GM23338 (cell line): Measurements from ENCODE around the gene RABIF. TPM values are rescaled to one million over a fixed set of nuclear protein-coding genes. Genes with fewer than 3 reads are reported as not detected.

Experiments
- ATAC-seq: fragments of 200-7000 bp; cut with Tn5 transposase; 3 replicates; pipeline ENCODE4 v1.9.1; 2020
- DNase-seq: peaks from one replicate; pipeline ENCODE4 v3.0.0-alpha.2; 2015; ENCODE audit warnings: low spot score
- H2AFZ ChIP-seq: fragments of 200-600 bp; sonication (generic); 2 replicates; pipeline ENCODE4 v1.8.0; 2016; ENCODE audit warnings: antibody characterized with exemption, mild to moderate bottlenecking, moderate library complexity
- H3F3A ChIP-seq: fragments of 200-600 bp; sonication (generic); replicated peaks from 2 replicates; pipeline ENCODE4 v1.8.0; 2017; ENCODE audit warnings: antibody characterized with exemption, mixed run types, low read depth
- H3K27ac ChIP-seq: fragments of 200-600 bp; sonication (generic); 2 replicates; pipeline ENCODE4 v1.6.1; 2016; ENCODE audit warnings: low read depth
- H3K27me3 ChIP-seq: fragments of 200-600 bp; sonication (generic); 2 replicates; pipeline ENCODE4 v1.8.0; 2016; ENCODE audit warnings: mild to moderate bottlenecking, mixed run types, moderate library complexity; ENCODE audit not compliant: insufficient read depth
- H3K36me3 ChIP-seq: fragments of 200-600 bp; sonication (generic); 2 replicates; pipeline ENCODE4 v1.8.0; 2016; ENCODE audit warnings: mild to moderate bottlenecking; ENCODE audit not compliant: insufficient read depth
- H3K4me1 ChIP-seq: fragments of 200-600 bp; sonication (generic); 2 replicates; pipeline ENCODE4 v1.8.0; 2016; ENCODE audit warnings: mild to moderate bottlenecking, moderate library complexity; ENCODE audit not compliant: insufficient read depth
- H3K4me2 ChIP-seq: fragments of 200-600 bp; sonication (generic); 2 replicates; pipeline ENCODE4 v1.7.1; 2017; ENCODE audit warnings: mixed run types
- H3K4me3 ChIP-seq: fragments of 200-600 bp; sonication (generic); 2 replicates; pipeline ENCODE4 v1.6.1; 2016; ENCODE audit warnings: mixed run types
- H3K79me2 ChIP-seq: fragments of 200-600 bp; sonication (generic); replicated peaks from 2 replicates; pipeline ENCODE4 v1.8.0; 2017; ENCODE audit warnings: mild to moderate bottlenecking; ENCODE audit not compliant: insufficient read depth
- H3K9me2 ChIP-seq: fragments of 200-600 bp; sonication (generic); 2 replicates; pipeline ENCODE4 v1.8.0; 2017; ENCODE audit not compliant: insufficient read depth
- H4K20me1 ChIP-seq: fragments of 200-600 bp; sonication (generic); replicated peaks from 2 replicates; pipeline ENCODE4 v1.8.0; 2017; ENCODE audit warnings: mild to moderate bottlenecking; ENCODE audit not compliant: insufficient read depth
- H3K27ac Mint-ChIP-seq: 2 replicates; pipeline ENCODE4 v1.8.0; 2020; ENCODE audit warnings: inconsistent platforms, mild to moderate bottlenecking, moderate library complexity, mixed read lengths
- H3K27me3 Mint-ChIP-seq: 3 replicates; pipeline ENCODE4 v1.8.0; 2022; ENCODE audit warnings: low read depth, mild to moderate bottlenecking, moderate library complexity, mixed read lengths, inconsistent platforms; ENCODE audit not compliant: insufficient read depth, poor library complexity
- H3K36me3 Mint-ChIP-seq: 3 replicates; pipeline ENCODE4 v1.8.0; 2021; ENCODE audit warnings: low read depth, mild to moderate bottlenecking, inconsistent platforms, moderate library complexity, mixed read lengths
- H3K4me1 Mint-ChIP-seq: 3 replicates; pipeline ENCODE4 v1.8.0; 2020; ENCODE audit warnings: mild to moderate bottlenecking, inconsistent platforms, mixed read lengths
- H3K4me3 Mint-ChIP-seq: 3 replicates; pipeline ENCODE4 v1.8.0; 2021; ENCODE audit warnings: moderate library complexity, mild to moderate bottlenecking, inconsistent platforms, mixed read lengths
- H3K9me3 Mint-ChIP-seq: 3 replicates; pipeline ENCODE4 v1.8.0; 2020; ENCODE audit warnings: moderate library complexity, mild to moderate bottlenecking, inconsistent platforms, mixed read lengths
- CREB1 ChIP-seq: fragments of 250-450 bp; sonication (Bioruptor Pico); IDR thresholded peaks from 2 replicates; pipeline ENCODE4 v1.5.0; 2020; ENCODE audit warnings: low read depth, mild to moderate bottlenecking, moderate library complexity
- EZH2 ChIP-seq: fragments of 200-600 bp; sonication (generic); IDR thresholded peaks from one replicate; pipeline ENCODE4 v1.8.0; 2017; ENCODE audit warnings: antibody characterized with exemption, mild to moderate bottlenecking, low read depth; ENCODE audit not compliant: unreplicated experiment
- EZH2phosphoT487 ChIP-seq: fragments of 200-600 bp; sonication (generic); IDR thresholded peaks from one replicate; pipeline ENCODE4 v1.8.1; 2018; ENCODE audit warnings: antibody characterized with exemption; ENCODE audit not compliant: unreplicated experiment
- JUNB ChIP-seq: IDR thresholded peaks from one replicate; pipeline ENCODE4 v1.6.1; 2016; ENCODE audit warnings: antibody characterized with exemption; ENCODE audit not compliant: unreplicated experiment
- NANOG ChIP-seq: IDR thresholded peaks from 2 replicates; pipeline ENCODE4 v1.6.1; 2016; ENCODE audit warnings: antibody characterized with exemption, borderline replicate concordance
- POLR2AphosphoS5 ChIP-seq: IDR thresholded peaks from 2 replicates; pipeline ENCODE4 v1.6.1; 2016; ENCODE audit warnings: antibody characterized with exemption, low read depth
- STAT1 ChIP-seq: IDR thresholded peaks from one replicate; pipeline ENCODE4 v1.6.1; 2016; ENCODE audit warnings: antibody characterized with exemption; ENCODE audit not compliant: unreplicated experiment
- ZNF114 ChIP-seq: fragments of 250-450 bp; sonication (Bioruptor Pico); IDR thresholded peaks from 2 replicates; pipeline ENCODE4 v1.5.0; 2020; ENCODE audit warnings: mild to moderate bottlenecking, moderate library complexity
- ZNF331 ChIP-seq: fragments of 250-450 bp; sonication (Bioruptor Pico); IDR thresholded peaks from 2 replicates; pipeline ENCODE4 v1.5.0; 2020; ENCODE audit warnings: low read depth, mild to moderate bottlenecking, moderate library complexity
- polyA plus RNA-seq: library from polyadenylated mRNA; unstranded; fragments of >200 nt; fragmentation: Nextera tagmentation; extraction: Ambion mirVana; gene quantifications from 2 replicates; pipeline ENCODE4 v1.2.1, GENCODE V29; 2016
- total RNA-seq: library from RNA; depleted of rRNA; stranded (reverse); fragments of >200 nt; shearing (Covaris generic); gene quantifications from 2 replicates; pipeline ENCODE4 v1.2.3, GENCODE V29; 2014
- TF ChIP-seq, protein P1 (sequence below): IDR thresholded peaks from 2 replicates; pipeline ENCODE4 v1.6.1; 2016; ENCODE audit warnings: antibody characterized with exemption
- TF ChIP-seq, protein P2 (sequence below), 2 experiments: fragments of 200-600 bp in 1 of 2; sonication (generic) in 1 of 2; conservative IDR thresholded peaks; 2 replicates each; pipeline versions ENCODE4 v1.5.1 to v1.6.1; 2016 to 2017; ENCODE audit warnings: antibody characterized with exemption in 2 of 2, low read depth in 2 of 2, mild to moderate bottlenecking in 2 of 2, moderate library complexity in 1 of 2
- TF ChIP-seq, protein P3 (sequence below): IDR thresholded peaks from one replicate; pipeline ENCODE4 v1.6.1; 2018; ENCODE audit warnings: antibody characterized with exemption; ENCODE audit not compliant: unreplicated experiment

The RABIF gene
- total and polyA plus RNA-seq, 2 experiments from 2014 or later: 4.9 to 7.6 TPM

DNA sequence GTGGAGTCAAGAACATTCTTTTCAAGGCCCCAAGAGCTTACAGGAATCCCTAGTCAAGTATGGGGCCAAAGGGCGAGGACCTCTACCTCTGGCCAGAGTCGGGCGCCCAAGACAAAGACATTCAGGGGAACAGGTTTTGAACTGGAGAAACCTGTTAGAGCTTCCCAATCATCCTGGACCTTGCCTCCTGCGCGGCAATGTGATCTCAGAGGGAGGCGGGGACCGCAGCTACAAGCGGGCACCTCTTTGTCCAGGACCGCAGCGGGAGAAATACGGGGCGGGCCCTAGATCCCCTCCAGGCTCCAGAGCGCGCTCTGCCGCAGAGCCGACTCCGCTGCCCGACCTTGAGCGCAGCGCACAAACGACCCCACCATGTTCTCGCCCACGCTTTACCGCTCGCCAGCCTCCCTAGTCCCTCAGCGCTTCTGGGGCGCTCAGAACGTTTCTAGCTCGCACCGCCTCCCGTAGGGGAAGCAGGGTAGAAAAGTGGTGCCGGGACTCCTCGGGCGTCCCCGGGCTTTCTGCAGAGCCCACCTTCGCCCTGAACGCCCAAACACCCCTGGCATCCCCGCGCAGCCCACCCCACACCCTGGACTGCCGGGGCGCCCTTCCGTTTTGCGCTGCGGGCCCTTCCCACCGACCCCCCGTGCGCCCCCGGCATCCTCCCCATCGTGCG is 28.1 kb downstream of the RABIF start (continued):
- TF ChIP-seq, protein P1, sequence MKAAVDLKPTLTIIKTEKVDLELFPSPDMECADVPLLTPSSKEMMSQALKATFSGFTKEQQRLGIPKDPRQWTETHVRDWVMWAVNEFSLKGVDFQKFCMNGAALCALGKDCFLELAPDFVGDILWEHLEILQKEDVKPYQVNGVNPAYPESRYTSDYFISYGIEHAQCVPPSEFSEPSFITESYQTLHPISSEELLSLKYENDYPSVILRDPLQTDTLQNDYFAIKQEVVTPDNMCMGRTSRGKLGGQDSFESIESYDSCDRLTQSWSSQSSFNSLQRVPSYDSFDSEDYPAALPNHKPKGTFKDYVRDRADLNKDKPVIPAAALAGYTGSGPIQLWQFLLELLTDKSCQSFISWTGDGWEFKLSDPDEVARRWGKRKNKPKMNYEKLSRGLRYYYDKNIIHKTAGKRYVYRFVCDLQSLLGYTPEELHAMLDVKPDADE: no peak
- TF ChIP-seq ZNF331 (CRISPR knock-in tag) (no peak), JUNB (no peak), STAT1 (no peak), EZH2phosphoT487 (no peak), EZH2 (no peak), ZNF114 (CRISPR knock-in tag) (no peak), CREB1 (CRISPR knock-in tag) (peak; percentile 67)

GRCh38 chr1:202858789-202859414 is 30.0 kb downstream of the RABIF start:
- no peak overlapping the region for H3K27ac Mint-ChIP-seq
- H3K27me3 Mint-ChIP-seq: peaks cover 16% of the 10 kb centered on the region
- no peak overlapping the region for H3K4me3 ChIP-seq
- H3K27ac ChIP-seq: no peak overlapping the region
- H3K4me2 ChIP-seq: no peak overlapping the region
- H3K79me2 ChIP-seq: peaks cover 27% of the 10 kb centered on the region
- no peaks in the 10 kb centered on the region for H3K27me3 ChIP-seq
- no peak overlapping the region for H2AFZ ChIP-seq
- peaks cover 22% of the 10 kb centered on the region for H3K4me1 ChIP-seq
- H3K36me3 ChIP-seq: peaks cover 15% of the 10 kb centered on the region; the same call in 1 of the 2 replicates
- H3K4me1 Mint-ChIP-seq: peaks cover 16% of the 10 kb centered on the region
- peaks cover 10% of the 10 kb centered on the region for H3F3A ChIP-seq
- ATAC-seq (no peak), DNase-seq (no peak)
- no peak overlapping the region for H3K4me3 Mint-ChIP-seq
- no peaks in the 10 kb centered on the region for H3K9me2 ChIP-seq
- no peaks in the 10 kb centered on the region for H3K9me3 Mint-ChIP-seq
- peaks cover 38% of the 10 kb centered on the region for H3K36me3 Mint-ChIP-seq
- H4K20me1 ChIP-seq: peaks cover 9% of the 10 kb centered on the region
- TF ChIP-seq POLR2AphosphoS5 (no peak), ZNF114 (CRISPR knock-in tag) (no peak), CREB1 (CRISPR knock-in tag) (no peak), JUNB (no peak), STAT1 (no peak), ZNF331 (CRISPR knock-in tag) (no peak), NANOG (no peak), EZH2phosphoT487 (no peak), EZH2 (no peak)
- TF ChIP-seq, protein P2, sequence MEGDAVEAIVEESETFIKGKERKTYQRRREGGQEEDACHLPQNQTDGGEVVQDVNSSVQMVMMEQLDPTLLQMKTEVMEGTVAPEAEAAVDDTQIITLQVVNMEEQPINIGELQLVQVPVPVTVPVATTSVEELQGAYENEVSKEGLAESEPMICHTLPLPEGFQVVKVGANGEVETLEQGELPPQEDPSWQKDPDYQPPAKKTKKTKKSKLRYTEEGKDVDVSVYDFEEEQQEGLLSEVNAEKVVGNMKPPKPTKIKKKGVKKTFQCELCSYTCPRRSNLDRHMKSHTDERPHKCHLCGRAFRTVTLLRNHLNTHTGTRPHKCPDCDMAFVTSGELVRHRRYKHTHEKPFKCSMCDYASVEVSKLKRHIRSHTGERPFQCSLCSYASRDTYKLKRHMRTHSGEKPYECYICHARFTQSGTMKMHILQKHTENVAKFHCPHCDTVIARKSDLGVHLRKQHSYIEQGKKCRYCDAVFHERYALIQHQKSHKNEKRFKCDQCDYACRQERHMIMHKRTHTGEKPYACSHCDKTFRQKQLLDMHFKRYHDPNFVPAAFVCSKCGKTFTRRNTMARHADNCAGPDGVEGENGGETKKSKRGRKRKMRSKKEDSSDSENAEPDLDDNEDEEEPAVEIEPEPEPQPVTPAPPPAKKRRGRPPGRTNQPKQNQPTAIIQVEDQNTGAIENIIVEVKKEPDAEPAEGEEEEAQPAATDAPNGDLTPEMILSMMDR (conservative IDR thresholded peaks at IDR 0.05; ENCODE audit: low read depth in 2 of 2): no peak
- TF ChIP-seq, protein P1: no peak
- TF ChIP-seq, protein P3, sequence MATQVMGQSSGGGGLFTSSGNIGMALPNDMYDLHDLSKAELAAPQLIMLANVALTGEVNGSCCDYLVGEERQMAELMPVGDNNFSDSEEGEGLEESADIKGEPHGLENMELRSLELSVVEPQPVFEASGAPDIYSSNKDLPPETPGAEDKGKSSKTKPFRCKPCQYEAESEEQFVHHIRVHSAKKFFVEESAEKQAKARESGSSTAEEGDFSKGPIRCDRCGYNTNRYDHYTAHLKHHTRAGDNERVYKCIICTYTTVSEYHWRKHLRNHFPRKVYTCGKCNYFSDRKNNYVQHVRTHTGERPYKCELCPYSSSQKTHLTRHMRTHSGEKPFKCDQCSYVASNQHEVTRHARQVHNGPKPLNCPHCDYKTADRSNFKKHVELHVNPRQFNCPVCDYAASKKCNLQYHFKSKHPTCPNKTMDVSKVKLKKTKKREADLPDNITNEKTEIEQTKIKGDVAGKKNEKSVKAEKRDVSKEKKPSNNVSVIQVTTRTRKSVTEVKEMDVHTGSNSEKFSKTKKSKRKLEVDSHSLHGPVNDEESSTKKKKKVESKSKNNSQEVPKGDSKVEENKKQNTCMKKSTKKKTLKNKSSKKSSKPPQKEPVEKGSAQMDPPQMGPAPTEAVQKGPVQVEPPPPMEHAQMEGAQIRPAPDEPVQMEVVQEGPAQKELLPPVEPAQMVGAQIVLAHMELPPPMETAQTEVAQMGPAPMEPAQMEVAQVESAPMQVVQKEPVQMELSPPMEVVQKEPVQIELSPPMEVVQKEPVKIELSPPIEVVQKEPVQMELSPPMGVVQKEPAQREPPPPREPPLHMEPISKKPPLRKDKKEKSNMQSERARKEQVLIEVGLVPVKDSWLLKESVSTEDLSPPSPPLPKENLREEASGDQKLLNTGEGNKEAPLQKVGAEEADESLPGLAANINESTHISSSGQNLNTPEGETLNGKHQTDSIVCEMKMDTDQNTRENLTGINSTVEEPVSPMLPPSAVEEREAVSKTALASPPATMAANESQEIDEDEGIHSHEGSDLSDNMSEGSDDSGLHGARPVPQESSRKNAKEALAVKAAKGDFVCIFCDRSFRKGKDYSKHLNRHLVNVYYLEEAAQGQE: no peak
